Left lobe of liver (tissue), 2 donors: ENCODE measurements around the gene NADK2. TPM values are rescaled to one million over a fixed set of nuclear protein-coding genes. Genes with fewer than 3 reads are reported as not detected.

ENCODE experiments used
- ATAC-seq: fragments of 200-7000 bp; cut with Tn5 transposase; one replicate; pipeline ENCODE4 v1.9.1; 2020; ENCODE audit warnings: mild to moderate bottlenecking, moderate library complexity
- DNase-seq: peaks from one replicate; pipeline ENCODE4 v3.0.0-alpha.2; 2020; ENCODE audit warnings: low spot score
- total RNA-seq: library from RNA; stranded (reverse); gene quantifications from one replicate; pipeline ENCODE4 v1.2.1, GENCODE V29; 2021
- donor health status: DM: no; HTN: no; CAD: no; lungs with moderate emphysema.
- donor health status: DM: no; HTN: yes; CAD: no.

The NADK2 gene
- total RNA-seq, 1 donor from 2014 or later: 185 TPM

DNA sequence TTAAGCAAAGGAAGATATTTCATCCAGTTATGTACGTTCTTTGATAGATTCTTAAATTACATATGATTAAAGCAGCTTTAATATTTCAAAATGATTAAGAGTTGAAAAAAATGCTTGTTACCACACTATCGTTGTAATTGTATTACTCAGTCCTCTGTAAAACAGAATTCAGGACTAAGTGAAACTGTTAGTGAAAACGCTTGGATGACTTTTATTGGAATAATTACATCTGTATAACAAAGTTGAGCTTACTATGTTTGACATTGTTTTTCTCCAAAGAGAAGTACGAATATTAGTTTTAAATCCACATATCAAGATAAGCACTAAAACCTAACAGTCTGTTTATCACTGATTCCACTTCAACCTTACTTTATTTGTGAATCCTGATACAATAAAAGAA is 8.7 kb upstream of the NADK2 start:
- no peak for DNase-seq
- ATAC-seq: no peak

DNA sequence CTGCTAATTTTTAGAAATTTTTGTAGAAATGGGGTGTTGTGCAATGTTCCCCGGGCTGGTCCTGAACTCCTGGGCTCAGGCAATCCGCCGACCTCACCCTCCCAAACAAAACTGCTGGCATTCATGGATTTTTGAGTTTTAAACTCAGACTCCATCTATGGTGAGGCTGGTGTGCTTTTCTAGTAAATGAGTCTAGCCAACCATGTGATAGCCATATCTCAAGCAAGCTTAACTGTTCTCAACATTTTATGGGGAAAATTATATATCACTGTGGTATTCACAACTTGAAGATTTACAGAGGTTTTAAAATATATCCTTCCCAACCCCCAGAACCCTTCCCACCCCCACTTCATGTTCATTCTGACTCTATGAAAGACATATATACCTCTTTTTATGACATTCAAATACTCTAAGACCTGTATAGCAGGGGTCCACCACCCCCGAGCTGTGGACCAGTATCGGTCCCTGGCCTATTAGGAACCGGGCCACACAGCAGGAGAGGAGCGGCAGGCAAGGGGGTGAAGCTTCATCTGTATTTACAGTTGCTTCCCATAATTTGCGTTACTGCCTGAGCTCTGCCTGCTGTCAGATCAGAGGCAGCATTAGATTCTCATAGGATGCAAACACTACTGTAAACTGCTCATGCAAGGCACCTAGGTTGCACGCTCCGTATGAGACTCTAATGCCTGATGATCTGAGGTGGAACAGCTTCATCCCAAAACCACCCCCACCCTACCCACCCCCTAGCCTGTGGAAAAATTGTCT is 4.5 kb upstream of the NADK2 start:
- ATAC-seq (no peak), DNase-seq (no peak)

DNA sequence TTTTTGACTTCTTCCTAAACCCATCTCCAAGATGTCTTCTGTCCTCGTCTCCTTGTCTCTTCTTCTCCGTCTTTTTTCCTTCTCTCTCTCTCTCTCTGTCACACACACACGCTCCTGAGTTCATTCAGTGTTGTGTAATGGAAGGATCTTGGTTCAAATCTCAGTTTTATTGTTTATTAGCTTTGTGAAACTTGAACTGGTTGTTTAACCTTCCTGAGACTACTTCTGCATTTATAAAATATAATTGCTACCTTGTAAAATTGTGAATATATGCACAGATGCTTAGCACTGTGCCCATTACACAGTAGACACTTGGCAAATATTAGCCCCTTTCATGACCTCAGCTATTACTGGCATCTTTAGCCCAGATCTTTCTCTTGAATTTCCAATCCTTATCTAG is 2.4 kb upstream of the NADK2 start:
- ATAC-seq (no peak), DNase-seq (no peak)

DNA sequence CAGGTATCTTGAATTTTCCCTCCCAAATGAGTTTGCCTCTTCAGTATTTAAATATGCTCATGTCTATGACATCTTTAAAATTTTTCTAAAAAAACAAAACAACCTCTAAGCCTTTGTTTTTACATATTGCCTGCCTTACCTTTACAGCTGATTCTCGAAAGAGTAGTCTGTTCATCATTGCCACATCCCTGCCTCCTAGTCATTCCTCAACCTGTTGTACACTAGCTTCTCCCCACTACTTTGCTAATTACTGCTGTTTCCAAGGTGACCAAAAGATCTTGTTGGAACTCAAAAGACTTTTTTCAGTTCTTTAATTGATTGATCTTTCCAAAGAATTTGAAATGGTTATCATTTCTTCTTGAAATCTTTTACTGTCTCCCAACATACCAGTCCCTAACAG is 1.9 kb upstream of the NADK2 start:
- no peak for ATAC-seq
- no peak for DNase-seq

DNA sequence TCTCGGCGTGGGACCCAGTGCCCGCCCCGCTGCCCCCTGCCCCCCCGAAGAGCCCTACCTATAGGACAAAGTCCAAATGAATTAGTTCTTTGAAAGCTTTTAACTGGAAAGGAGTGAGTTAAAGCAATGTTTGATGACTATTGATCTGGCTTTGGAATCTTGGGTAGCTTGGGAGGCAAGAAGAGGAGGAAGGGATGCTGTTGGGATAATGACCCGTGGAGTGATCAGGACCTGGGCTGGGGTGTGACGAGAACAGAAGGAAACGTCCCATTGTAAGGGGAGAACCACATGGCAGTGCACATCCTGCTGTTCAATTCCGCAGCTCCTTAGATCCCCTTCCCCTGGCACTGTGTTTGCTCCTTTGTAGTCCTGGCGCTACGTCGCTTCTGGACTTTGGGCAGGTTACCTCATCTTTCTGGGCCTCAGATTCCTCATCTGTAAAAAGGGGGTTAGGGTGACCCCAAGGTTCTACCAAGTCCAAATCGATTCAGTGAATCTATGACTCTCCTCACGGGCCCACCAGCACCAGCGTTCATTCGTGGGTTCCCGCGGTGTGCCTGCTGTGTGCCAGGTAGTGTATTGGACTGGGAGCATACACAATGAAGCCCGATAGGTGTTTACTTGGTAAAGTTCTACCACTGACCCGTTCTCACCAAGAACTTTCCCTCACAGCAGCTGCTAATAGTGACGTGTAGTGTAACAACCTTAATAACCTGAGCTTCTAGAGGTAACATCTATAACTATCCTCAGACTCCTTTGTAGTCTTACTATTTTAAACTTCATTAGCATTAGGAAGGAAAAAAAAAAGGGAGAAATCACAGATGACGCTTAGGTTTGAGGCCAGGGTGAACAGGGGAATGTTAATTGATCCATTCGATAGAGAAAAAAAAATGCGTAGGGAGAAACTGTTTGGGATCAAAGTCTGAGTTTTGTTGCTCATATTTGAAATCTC is 1.1 kb upstream of the NADK2 start:
- peak; percentile 14 for ATAC-seq
- DNase-seq: peak; percentile 72

DNA sequence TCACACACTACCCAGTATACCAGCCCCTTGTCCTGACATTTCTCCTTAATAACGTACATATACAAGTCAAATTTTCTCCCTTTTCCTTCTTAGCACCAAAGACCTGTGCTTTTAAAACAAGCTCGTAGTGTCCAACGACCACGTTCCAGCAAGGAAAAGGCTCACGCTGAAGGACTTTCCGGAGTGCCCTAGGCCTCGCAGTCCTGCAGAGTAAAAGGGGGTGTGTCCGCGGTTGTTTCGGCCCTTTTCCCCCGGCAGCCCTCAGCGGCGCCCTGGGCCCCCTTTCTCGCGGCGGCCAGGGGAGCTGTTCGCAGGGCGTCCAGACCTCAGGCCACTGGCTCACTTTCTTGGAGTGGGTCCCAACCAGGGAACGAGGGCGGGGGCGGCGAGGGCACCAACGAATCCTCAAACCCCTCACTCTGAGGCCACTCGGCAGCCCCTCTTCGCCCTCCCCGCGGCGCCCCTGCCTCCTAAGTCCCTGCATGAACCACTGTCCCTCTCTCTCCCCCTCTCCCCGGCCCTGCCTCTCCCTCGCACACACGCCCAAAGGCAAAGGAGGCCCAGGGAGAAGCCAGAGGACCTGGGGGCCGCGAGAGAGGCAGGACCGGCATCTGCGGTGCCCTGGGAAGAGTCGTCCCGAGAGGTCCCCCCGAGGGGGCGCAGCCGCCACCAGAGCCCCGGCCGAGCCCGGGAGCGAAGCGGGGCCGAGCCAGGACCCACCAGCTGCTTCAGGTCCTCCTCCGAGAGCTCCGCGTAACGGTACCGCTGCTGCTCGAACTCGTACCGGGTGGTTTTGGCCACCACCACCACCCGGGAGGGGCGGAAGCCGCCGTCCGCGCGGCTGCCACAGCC is 720 bp downstream of the NADK2 start:
- peak; percentile 20 for ATAC-seq
- peak; percentile 69 for DNase-seq

DNA sequence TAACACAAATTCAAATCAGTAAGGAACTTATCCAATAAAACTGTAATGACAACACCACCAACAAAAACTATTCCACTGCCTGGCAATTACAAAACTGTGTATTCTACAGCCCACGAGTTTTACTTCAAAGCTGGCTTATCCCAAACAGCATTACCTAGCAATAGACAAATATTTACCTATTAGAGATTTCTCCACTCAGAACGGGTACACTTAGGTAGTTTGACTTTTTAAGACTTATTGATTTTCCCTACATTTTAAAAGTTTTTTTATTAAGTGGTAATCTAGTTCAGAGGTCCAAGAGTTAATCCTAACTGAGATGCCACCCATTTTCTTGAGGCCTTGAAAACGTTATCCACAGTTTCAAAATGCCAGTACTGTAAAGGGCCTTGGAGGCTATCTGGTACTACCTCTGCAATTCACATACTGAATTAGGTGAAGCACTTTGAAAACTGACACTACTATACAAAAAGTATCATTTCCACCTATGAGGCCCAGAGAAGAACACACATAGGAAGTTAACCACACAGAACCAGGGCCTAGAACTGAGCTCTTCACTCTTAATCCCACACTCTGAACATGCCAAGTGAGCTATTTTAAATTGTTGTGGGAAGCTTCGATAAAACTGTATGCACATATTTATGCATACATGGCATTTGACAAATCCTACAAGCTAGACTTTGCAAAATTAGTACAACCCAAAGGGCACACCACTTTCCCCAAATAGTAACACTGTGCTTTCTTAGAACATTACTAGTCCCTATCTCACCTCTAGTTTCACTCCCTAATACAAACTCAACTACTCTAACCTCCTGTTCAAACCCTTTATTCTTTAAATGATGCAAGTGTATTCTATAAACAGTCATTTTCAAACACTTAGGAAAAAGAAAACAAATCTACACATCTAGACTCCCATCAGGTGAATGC is 2.1 kb downstream of the NADK2 start:
- no peak for DNase-seq
- peak; percentile 5 for ATAC-seq

DNA sequence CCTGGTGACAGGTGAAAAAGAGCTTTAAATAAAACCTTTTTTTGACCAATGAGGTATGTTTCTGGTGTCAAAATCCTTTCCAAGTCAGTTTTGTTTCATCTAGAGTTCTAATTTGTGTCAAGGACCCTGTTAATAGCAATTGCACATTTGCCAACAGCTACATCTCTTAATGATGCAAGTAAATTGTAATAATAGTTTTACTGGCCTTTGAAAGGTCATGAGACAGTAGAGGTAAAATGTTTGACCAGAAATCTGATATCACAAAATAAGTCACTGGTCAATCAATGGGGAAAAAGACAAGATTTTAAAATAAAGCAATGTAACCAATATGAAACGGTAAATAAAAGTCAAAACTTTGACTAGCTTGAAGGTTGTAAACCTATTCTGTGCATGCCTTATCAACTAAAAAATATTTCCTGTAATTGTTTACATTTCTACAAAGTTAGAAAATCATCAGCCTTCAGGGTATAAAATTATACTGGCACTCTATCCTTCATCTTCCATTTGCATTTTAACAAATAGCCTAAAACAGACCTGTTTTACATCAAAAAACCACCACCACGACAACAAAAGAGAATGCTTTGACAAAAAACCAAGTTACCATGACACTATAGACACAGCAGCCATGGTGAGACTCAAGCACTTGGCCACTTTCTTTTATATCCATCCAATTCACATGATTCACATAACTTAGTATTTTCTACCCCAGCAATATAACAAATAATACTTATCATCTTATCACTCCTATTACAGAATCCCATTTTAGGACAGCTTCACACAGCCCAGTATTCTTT is 3.0 kb downstream of the NADK2 start:
- no peak for DNase-seq
- no peak for ATAC-seq

DNA sequence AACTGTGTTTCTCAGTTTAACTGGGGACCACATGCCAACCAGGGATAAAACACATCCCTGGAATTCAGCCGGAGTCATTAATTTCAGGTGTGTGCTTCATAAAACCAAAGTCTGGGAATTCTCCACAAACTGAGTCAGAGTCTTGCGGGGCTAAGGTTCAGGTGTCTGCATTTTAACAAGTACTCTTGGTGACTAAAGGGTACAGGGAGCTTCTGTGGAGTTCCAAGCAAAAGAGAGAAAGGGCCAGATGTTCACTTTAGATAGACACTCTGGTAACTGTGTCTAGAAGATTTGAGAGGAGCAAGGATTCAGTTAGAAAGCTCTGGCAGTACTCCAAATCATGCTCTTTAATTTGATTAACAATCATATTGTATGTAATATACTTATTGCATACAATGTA is 4.0 kb downstream of the NADK2 start:
- no peak for DNase-seq
- no peak for ATAC-seq

DNA sequence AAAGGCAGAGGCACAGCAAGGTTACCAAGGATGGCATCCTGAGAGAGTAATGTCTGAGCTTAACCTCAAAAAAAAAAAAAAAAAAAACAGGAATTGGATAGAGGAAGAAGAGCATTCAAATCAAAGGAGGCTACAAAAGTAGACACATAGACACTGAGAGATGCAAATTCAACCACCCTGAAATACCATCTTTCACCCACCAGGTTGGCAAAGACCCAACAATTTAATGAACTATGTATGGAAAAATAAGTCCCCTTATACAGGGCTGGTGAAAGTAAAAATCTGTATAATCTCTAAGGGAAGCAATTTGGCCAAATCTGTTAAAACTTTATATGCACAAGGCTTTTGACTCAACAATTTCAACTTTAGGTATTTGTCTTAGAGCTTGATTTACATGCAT is 4.9 kb downstream of the NADK2 start:
- no peak for ATAC-seq

DNA sequence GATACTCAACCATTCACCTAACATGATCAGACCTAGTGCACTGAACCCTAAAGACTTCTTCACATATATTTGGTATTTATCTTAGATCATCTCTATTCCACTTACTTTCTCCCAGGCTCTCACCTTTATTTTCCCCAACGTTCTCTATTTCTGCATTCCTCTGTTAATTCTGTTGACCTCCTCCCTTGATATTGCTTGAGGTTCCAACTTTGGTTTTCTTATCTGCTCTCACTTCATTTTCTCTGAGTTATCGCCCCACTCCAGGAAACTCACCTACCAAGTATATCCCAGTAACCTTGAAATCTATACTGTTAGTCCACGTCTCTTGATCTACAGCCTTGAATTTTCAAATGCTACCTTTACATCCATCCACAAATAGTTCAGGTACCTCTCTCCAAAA is 9.2 kb downstream of the NADK2 start:
- DNase-seq: no peak

More for the DNA sequence above, 4.9 kb downstream of the NADK2 start:
- no peak for DNase-seq

DNA sequence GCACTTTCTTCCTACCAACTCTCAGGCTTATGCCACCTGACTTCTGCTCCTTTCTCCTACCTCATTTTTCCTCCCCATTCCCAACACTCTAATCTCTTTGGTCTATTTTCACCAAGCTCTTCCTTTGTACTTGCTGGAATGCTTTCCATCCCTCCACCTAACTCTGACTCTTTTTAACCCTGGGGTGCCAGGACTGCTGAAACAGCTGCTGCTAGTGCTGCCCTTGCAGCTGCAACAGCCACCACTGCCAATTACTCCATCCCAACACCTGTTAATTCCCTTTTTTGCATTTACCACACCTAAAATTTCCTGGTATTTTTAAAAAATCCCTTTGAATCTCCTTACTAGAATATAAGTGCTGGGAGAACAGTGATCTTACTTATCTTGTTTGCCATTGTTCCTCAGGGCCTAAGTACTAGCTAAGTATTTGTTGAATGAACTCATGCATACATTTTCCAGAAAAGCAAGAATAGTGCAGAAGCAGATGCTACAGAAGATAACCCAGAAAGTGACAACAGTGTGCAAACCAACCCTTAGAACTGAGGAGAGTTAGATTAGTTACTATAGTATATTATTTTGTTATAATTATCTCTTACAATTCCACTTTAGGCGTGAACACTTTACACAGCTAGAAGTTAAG is 11.5 kb downstream of the NADK2 start:
- DNase-seq: no peak
- ATAC-seq: no peak

More for the DNA sequence above, 9.2 kb downstream of the NADK2 start:
- ATAC-seq: no peak

DNA sequence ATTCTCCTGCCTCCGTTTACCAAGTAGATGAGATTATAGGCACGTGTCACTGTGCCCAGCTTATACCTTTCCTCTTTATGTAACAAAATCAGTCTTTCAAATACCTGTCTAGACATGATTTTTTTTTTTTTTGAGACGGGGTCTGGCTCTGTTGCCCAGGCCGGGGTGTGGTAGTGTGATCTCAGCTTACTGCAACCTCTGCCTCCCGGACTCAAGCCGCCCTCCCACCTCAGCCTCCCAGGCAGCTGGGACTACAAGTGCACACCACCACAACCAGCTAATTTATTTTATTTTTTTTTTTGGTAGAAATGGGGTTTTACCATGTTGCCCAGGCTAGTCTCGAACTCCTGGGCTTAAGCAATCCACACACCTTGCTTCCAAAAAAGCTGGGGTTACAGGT is 13.2 kb downstream of the NADK2 start:
- DNase-seq (no peak), ATAC-seq (no peak)

DNA sequence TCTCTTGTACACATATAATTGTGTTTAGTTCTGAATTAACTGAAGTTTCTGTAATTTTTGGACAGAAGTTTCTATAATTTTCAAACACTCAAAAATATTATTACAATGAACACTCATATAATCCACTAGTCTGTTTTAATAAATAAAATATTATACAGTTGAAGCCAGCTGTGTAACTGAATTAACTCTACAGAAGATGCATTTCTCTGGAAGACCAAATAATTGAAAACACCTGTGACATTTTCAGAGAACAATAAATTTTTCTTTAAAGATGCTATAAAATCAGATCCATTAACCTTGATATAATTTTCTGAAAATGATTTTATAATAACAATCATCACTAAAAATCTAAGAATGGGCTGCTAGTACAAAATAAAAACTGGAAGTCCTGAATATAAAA is 14.7 kb downstream of the NADK2 start:
- DNase-seq (no peak), ATAC-seq (no peak)

DNA sequence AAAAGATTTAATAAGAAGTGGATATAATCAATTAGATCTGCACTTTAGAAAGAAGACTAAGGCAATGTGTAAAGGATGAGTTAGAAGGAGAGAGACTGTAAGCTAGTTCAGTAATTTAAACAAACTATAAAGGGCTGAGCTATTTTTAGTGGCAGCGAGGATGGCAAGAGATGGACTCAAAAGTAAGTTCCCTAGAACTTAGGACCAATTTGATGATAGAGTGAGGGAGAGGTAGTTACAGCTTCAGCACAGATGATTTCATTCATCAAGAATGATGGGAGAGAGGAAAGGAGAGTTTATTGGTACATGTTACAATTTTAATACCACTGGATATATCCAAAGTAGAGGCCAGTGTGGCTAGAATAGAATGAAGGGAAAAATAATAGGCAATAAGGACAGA is 19.1 kb downstream of the NADK2 start:
- ATAC-seq (no peak), DNase-seq (no peak)

DNA sequence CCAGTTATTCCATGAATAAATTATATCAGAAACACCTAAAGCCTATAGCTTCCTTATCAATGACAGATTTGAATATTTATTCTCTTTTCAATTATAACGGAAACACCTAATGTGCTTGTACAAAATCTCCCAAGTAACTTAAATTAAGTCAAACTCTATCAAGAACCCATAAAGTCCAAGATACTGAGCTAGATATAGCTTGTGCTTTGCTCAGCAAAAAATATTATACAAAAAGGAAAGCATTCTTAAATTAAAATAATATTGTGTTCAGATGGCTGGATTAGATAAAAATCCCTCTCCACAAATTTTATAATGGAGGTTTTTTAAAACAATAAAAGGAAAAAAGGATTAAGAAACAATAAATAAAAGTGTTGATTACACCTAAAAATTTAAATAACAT is 23.7 kb downstream of the NADK2 start:
- no peak for ATAC-seq
- no peak for DNase-seq

DNA sequence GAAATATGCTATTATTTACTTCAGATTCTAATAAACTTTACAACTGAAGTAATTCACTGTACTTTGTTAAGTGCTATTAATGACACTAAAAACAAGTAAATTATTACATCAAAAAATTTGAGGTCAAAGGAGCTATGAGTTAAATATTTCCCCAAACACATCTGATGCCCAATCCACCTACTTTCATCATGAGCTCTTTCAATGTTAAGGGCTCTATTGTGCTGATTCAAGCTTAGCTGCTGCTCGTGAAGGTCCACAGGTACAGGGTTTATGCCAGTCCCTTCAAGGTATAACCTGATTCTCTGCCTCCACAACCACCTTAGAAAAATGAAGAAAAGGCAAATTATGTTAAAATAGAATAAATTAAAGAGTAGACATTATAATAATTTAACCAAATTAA is 24.2 kb downstream of the NADK2 start:
- DNase-seq (no peak), ATAC-seq (peak; percentile 55)

DNA sequence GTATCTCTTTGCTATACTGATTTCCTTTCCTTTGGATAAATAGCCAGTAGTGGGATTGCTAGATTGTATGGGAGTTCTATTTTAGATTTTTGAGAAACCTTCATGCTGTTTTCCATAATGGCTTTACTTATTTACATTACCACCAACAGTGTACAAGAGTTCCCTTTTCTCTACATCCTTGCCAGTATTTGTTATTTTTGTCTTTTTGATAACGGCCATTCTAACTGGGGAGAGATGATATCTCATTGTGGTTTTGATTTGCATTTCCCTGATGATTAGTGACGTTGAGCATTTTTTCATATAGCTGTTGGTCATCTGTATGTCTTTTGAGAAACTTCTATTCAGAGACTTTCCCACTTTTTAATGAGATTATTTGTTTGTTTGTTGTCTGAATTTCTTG is 25.8 kb downstream of the NADK2 start:
- DNase-seq (no peak), ATAC-seq (no peak)

DNA sequence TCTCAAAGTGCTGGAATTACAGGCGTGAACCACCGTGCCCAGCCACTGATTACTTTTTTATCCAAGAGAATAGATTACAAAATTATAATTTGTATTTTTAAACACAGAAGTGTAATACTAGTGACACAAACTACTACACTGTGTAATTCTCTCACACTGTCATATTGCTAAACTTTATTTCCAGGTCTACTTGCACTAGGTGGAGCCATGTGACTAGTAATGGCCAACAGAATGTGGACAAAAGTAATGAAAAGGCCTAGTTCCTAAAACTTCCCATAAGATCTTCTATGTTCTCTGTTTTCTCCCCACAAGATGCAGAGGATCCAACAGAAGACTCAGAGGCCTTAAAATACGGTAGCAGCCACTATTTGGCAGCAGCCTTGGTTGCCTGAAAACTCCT is 27.3 kb downstream of the NADK2 start:
- DNase-seq (no peak), ATAC-seq (peak; percentile 74)
